Neutrophil (primary cell): Measurements from ENCODE around the gene SOCS3.

ENCODE experiments used
- H3K27ac ChIP-seq: fragments of 200-600 bp; sonication (generic); 2 replicates; pipeline ENCODE4 v1.5.1; 2016; ENCODE audit warnings: mild to moderate bottlenecking, moderate library complexity
- H3K27me3 ChIP-seq: fragments of 200-600 bp; sonication (generic); 2 replicates; pipeline ENCODE4 v1.6.0; 2016; ENCODE audit warnings: mild to moderate bottlenecking
- H3K36me3 ChIP-seq: fragments of 200-600 bp; sonication (generic); 2 replicates; pipeline ENCODE4 v1.5.1; 2017
- H3K4me1 ChIP-seq, 2 experiments: fragments of 200-600 bp in 1 of 2; sonication (generic) in 1 of 2; 1 replicate in 1 of 2; 2 replicates in 1 of 2; pipeline versions ENCODE4 v1.5.1 to v1.6.1; 2013 to 2016; ENCODE audit warnings: low read depth in 1 of 2, low read length in 1 of 2, mild to moderate bottlenecking in 1 of 2, moderate library complexity in 1 of 2; ENCODE audit not compliant: control insufficient read depth in 1 of 2, insufficient read depth in 1 of 2
- H3K4me3 ChIP-seq, 2 experiments: fragments of 200-600 bp in 1 of 2; sonication (generic) in 1 of 2; 1 replicate in 1 of 2; 2 replicates in 1 of 2; pipeline ENCODE4 v1.5.1; 2013 to 2016; ENCODE audit warnings: low read depth in 1 of 2, low read length in 1 of 2, mild to moderate bottlenecking in 1 of 2, moderate library complexity in 1 of 2
- H3K9me3 ChIP-seq: fragments of 200-600 bp; sonication (generic); 2 replicates; pipeline ENCODE4 v1.5.1; 2016
- CTCF ChIP-seq: fragments of 200-600 bp; sonication (generic); IDR thresholded peaks from 2 replicates; pipeline ENCODE4 v1.5.1; 2016; ENCODE audit warnings: antibody characterized with exemption

SOCS3 gene

DNA sequence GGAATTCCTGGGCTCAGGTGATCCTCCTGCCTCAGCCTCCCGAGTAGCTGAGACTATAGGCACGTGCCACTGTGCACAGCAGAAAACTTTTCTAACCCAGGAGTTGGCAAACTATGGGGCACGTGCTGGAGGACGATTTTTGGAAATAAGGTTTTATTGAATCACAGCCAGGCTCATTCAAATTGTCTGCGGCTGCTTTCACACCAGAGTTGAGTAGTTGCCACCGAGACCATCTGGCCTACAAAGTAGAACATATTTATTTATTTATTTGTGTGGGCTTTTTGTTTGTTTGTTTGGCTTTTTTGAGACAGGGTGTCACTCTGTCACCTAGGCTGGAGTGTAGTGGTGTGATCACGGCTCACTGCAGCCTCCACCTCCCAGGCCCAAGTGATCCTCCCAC is 11.2 kb upstream of the SOCS3 start:
- Histone ChIP-seq H3K36me3 (no peaks in the 10 kb centered on the region), H3K9me3 (no peaks in the 10 kb centered on the region), H3K4me3 (no peak overlapping the region), H3K4me1 (peaks cover 15 to 17% of the 10 kb centered on the region in 2 experiments), H3K27ac (no peak overlapping the region), H3K27me3 (peaks cover 8% of the 10 kb centered on the region)
- TF ChIP-seq CTCF: no peak

GRCh38 chr17:78369791-78370381 is 10.0 kb upstream of the SOCS3 start:
- Histone ChIP-seq H3K9me3 (no peaks in the 10 kb centered on the region), H3K27ac (no peak overlapping the region), H3K4me1 (peaks cover 6 to 13% of the 10 kb centered on the region in 2 experiments), H3K27me3 (peaks cover 20% of the 10 kb centered on the region), H3K4me3 (no peak overlapping the region), H3K36me3 (no peaks in the 10 kb centered on the region)
- TF ChIP-seq CTCF: no peak

- TF ChIP-seq CTCF: no peak
- Histone ChIP-seq H3K36me3 (no peaks in the 10 kb centered on the region), H3K4me1 (peaks cover 6 to 14% of the 10 kb centered on the region in 2 experiments), H3K4me3 (no peak overlapping the region), H3K27me3 (peaks cover 29% of the 10 kb centered on the region), H3K9me3 (no peaks in the 10 kb centered on the region), H3K27ac (no peak overlapping the region)
Observed at GRCh38 chr17:78368854-78369495, 9.1 kb upstream of the SOCS3 start.

- Histone ChIP-seq H3K4me1 (peaks cover 6 to 14% of the 10 kb centered on the region in 2 experiments), H3K4me3 (no peak overlapping the region), H3K36me3 (no peaks in the 10 kb centered on the region), H3K27ac (no peak overlapping the region), H3K27me3 (peaks cover 33% of the 10 kb centered on the region), H3K9me3 (no peaks in the 10 kb centered on the region)
- no peak for TF ChIP-seq CTCF
Observed at GRCh38 chr17:78368348-78368747, 8.5 kb upstream of the SOCS3 start.

- peaks cover 36% of the 10 kb centered on the region for H3K27me3 ChIP-seq
- no peak overlapping the region for H3K4me3 ChIP-seq
- TF ChIP-seq CTCF: no peak
- no peak overlapping the region for H3K27ac ChIP-seq
- peaks cover 6 to 14% of the 10 kb centered on the region in 2 experiments for H3K4me1 ChIP-seq
- H3K36me3 ChIP-seq: no peaks in the 10 kb centered on the region
- no peaks in the 10 kb centered on the region for H3K9me3 ChIP-seq
Observed at GRCh38 chr17:78367193-78367592, 7.3 kb upstream of the SOCS3 start.
